Measurements from ENCODE around the gene TMEM217. TPM values are rescaled to one million over a fixed set of nuclear protein-coding genes. Genes with fewer than 3 reads are reported as not detected.

Gene TMEM217
- total and polyA plus RNA-seq, 2 experiments from 2014 or later = 1.3 to 4.5 TPM

DNA sequence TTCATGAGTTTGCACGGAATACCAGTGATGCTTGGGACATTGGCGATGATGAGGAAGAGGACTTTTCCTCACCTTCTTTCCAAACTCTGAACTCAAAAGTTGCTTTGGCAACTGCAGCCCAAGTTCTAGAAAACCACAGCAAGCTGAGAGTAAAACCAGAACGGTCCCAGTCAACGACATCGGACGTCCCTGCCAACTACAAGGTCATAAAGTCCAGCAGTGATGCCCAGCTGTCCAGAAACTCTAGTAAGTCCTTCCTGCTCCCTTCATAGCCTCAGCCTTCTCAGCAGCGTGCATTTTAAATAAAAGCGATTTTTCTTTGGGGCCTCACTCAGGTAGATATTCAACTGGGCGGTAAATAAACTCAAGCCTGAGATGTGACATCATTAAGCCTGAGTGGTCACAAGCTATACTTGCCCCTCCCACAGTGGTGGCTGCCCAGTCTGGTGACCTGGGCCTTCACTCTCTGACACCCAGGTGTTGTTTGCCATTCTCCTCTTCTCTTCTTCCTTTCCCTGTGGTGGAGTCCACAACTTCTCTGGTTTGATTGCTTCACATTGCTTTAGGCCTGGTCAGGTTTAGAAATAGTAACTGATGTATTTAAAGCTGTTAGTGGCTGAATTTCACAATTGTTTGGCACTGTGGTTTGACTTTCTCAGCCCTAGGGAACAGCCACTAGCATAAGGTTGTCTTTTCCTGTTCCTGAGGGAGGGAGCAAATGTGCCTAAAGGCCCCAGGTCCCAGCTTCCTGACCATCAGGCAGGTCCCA lies 21.6 kb upstream of the TMEM217 start:
- Histone ChIP-seq H3K4me3 (no peak overlapping the region), H3K4me1 (ENCODE audit: low read depth) (peaks cover 8% of the 10 kb centered on the region), H3K36me3 (peaks cover 12% of the 10 kb centered on the region), H3K9me3 (ENCODE audit: low read depth) (no peaks in the 10 kb centered on the region), H3K27me3 (no peaks in the 10 kb centered on the region), H3K27ac (no peak overlapping the region)
- peak in 1 of 2 donors; percentile 87 for DNase-seq (ENCODE audit: low read depth in 1 of 2, low spot score in 1 of 2)
- TF ChIP-seq, protein P1, sequence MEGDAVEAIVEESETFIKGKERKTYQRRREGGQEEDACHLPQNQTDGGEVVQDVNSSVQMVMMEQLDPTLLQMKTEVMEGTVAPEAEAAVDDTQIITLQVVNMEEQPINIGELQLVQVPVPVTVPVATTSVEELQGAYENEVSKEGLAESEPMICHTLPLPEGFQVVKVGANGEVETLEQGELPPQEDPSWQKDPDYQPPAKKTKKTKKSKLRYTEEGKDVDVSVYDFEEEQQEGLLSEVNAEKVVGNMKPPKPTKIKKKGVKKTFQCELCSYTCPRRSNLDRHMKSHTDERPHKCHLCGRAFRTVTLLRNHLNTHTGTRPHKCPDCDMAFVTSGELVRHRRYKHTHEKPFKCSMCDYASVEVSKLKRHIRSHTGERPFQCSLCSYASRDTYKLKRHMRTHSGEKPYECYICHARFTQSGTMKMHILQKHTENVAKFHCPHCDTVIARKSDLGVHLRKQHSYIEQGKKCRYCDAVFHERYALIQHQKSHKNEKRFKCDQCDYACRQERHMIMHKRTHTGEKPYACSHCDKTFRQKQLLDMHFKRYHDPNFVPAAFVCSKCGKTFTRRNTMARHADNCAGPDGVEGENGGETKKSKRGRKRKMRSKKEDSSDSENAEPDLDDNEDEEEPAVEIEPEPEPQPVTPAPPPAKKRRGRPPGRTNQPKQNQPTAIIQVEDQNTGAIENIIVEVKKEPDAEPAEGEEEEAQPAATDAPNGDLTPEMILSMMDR (IDR thresholded peaks at IDR 0.05; ENCODE audit: low read depth, low read length) = no peak

DNA sequence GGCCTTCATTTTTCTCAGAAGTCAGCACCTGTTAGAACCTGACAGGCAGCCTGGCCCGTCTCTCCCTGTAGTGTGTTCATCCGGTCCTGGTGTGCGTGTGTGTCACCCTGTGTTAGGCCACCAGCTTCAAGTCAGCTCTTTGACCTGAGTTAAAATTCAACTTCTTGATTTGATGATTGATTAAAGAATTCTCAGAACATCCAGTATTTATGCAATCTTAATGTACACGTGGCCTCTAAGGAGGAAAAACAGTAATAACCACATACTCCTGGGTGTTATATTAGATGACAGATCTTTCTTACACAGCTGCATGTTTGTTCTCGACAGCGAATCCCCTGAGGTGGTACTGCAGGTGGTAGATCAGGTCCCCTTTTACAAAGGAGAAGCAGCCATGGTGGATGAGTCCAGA lies 19.1 kb upstream of the TMEM217 start:
- DNase-seq (ENCODE audit: low read depth in 1 of 2, low spot score in 1 of 2) = no peak
- Histone ChIP-seq H3K27me3 (no peaks in the 10 kb centered on the region), H3K27ac (no peak overlapping the region), H3K4me3 (no peak overlapping the region), H3K4me1 (ENCODE audit: low read depth) (peaks cover under 1% of the 10 kb centered on the region), H3K36me3 (no peaks in the 10 kb centered on the region), H3K9me3 (ENCODE audit: low read depth) (no peaks in the 10 kb centered on the region)
- TF ChIP-seq, protein P1 (IDR thresholded peaks at IDR 0.05; ENCODE audit: low read depth, low read length) = no peak

DNA sequence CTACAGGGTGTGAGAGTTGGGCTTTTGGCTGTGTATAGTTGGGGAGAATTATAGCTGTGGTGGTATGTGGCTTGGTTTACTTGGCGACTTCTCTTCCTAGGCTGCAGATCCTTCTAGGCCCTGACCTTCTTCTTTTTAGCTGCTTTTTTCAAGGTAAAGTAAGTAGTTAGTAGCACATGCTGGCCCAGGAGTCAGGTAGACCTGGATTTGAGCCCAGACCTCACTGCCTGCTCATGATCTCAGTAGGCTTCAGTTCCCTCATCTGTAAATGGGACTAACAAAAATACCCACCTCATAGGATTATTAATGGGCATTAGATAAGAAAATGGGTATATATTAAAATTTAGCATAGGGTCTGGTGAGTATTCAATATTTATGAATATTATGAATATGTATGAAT lies 17.4 kb upstream of the TMEM217 start:
- Histone ChIP-seq H3K27ac (no peak overlapping the region), H3K36me3 (peaks cover 3% of the 10 kb centered on the region), H3K27me3 (no peaks in the 10 kb centered on the region), H3K9me3 (ENCODE audit: low read depth) (no peaks in the 10 kb centered on the region), H3K4me3 (no peak overlapping the region), H3K4me1 (ENCODE audit: low read depth) (no peaks in the 10 kb centered on the region)
- TF ChIP-seq, protein P1 (IDR thresholded peaks at IDR 0.05; ENCODE audit: low read depth, low read length) = no peak
- DNase-seq (ENCODE audit: low read depth in 1 of 2, low spot score in 1 of 2) = no peak

DNA sequence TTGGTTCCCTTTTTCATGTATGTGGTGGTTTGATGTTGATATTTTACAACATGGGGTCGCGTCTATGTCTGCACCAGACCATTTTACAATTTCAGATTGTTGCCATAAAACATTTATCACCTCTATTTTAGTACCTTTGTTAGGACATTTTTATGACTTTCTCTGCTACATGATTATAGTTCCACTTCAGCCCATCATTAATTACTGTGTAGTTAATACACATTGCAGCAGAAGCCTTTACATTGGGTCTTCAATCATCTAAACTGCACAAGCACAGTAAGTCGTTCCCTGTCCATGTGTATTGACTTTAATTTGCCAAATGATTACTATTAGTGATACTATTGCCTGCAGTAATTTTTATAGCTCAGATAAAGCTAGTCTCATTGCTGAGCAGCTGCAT lies 15.7 kb upstream of the TMEM217 start:
- DNase-seq (ENCODE audit: low read depth in 1 of 2, low spot score in 1 of 2) = no peak
- Histone ChIP-seq H3K27me3 (no peaks in the 10 kb centered on the region), H3K4me1 (ENCODE audit: low read depth) (no peaks in the 10 kb centered on the region), H3K9me3 (ENCODE audit: low read depth) (no peaks in the 10 kb centered on the region), H3K27ac (no peak overlapping the region), H3K36me3 (peaks cover 3% of the 10 kb centered on the region), H3K4me3 (no peak overlapping the region)
- TF ChIP-seq, protein P1 (IDR thresholded peaks at IDR 0.05; ENCODE audit: low read depth, low read length) = no peak

DNA sequence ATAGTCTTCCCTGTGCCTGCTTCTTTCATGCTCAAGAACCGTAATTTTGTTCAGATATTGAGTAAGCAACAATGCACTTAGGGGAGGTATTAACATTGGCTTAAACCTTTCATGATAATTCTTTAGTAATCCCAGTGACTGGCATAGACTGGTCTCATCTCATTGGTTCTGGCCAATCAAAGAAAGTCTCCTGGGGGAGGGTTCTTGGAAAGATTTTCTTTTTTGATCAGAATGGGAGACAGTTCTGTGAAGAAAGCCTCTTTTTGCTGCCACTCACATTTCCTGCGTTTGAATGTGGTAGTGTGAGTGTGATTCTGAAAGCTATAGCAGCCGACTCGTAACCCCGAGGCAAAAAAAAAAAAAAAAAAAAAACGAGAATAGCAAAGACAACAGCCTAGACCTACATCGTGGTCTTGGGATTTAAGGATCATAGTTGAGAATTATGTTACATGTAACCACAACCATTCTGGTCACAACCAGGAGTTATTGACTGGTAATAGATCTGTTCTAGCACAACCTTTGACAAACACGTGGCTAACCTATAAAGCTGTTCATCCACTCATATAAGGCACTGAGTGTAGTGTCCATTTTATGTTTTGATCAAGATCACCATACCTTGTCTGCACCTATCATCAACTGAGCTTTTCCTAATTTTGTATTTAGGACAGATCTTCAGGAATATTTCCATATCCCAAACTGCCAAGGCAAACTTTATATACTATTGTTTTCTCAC lies 15.1 kb upstream of the TMEM217 start:
- Histone ChIP-seq H3K36me3 (peaks cover 3% of the 10 kb centered on the region), H3K4me1 (ENCODE audit: low read depth) (no peaks in the 10 kb centered on the region), H3K27ac (no peak overlapping the region), H3K4me3 (no peak overlapping the region), H3K9me3 (ENCODE audit: low read depth) (no peaks in the 10 kb centered on the region), H3K27me3 (no peaks in the 10 kb centered on the region)
- TF ChIP-seq, protein P1 (IDR thresholded peaks at IDR 0.05; ENCODE audit: low read depth, low read length) = no peak
- DNase-seq (ENCODE audit: low read depth in 1 of 2, low spot score in 1 of 2) = no peak
